ENCODE measurements around the gene TECPR1.

Gene TECPR1

GRCh38 chr7:98283127-98283886, 31.3 kb upstream of the TECPR1 start:
- no peak for DNase-seq

GRCh38 chr7:98282703-98283102, 30.7 kb upstream of the TECPR1 start:
- DNase-seq = no peak

GRCh38 chr7:98281757-98282606, 29.9 kb upstream of the TECPR1 start:
- peak; percentile 30 for DNase-seq

GRCh38 chr7:98280791-98281756, 29.0 kb upstream of the TECPR1 start, which contains the start of gene BRI3:
TSS of gene BRI3 (plus strand) at chr7:98281686. CDS start at chr7:98281796, 110 bp downstream.
- DNase-seq = peak; percentile 91

GRCh38 chr7:98280296-98280695, 28.3 kb upstream of the TECPR1 start:
- no peak for DNase-seq

- DNase-seq = no peak
These were observed 26.9 kb upstream of the TECPR1 start for GRCh38 chr7:98278936-98279335.

- no peak for DNase-seq
These were observed 26.4 kb upstream of the TECPR1 start for GRCh38 chr7:98278408-98278807.

GRCh38 chr7:98276241-98276761, 24.3 kb upstream of the TECPR1 start:
- no peak for DNase-seq

GRCh38 chr7:98267303-98267702, 15.3 kb upstream of the TECPR1 start:
- no peak for DNase-seq

GRCh38 chr7:98266840-98267239, 14.8 kb upstream of the TECPR1 start:
- DNase-seq = no peak

GRCh38 chr7:98265841-98266271, 13.8 kb upstream of the TECPR1 start:
- no peak for DNase-seq

- DNase-seq = no peak
These were observed 5.7 kb upstream of the TECPR1 start for GRCh38 chr7:98257701-98258100.

GRCh38 chr7:98256431-98256830, 4.4 kb upstream of the TECPR1 start:
- no peak for DNase-seq

GRCh38 chr7:98254951-98255610, 3.0 kb upstream of the TECPR1 start:
- DNase-seq = peak; percentile 61

GRCh38 chr7:98254516-98254915, 2.5 kb upstream of the TECPR1 start:
- DNase-seq = no peak

GRCh38 chr7:98252425-98253054, 508 bp upstream of the TECPR1 start:
- DNase-seq = no peak

GRCh38 chr7:98251231-98251600, 816 bp downstream of the TECPR1 start:
- DNase-seq = peak; percentile 43

- DNase-seq = peak; percentile 65
These were observed 1.2 kb downstream of the TECPR1 start for GRCh38 chr7:98250789-98251188.

GRCh38 chr7:98249106-98249505, 2.9 kb downstream of the TECPR1 start:
- DNase-seq = peak; percentile 8

- DNase-seq = no peak
These were observed 3.9 kb downstream of the TECPR1 start for GRCh38 chr7:98248156-98248555.

GRCh38 chr7:98244871-98245270, 7.2 kb downstream of the TECPR1 start:
- DNase-seq = no peak

Data from activated CD4-positive, alpha-beta T cell treated with anti-CD3 and anti-CD28 coated beads, Interleukin-2, Interleukin-6, amounts not matched to agents 100 ng/mL and 50 ng/mL, durations not matched to agents 16 hours and 8 hours (primary cell).